ENCODE results near the gene BNC2. TPM values are rescaled to one million over a fixed set of nuclear protein-coding genes. Genes with fewer than 3 reads are reported as not detected.

Gene BNC2
- total RNA-seq, 1 donor from 2014 or later, result 25.8 TPM

GRCh38 chr9:16364347-16364746, 506.1 kb downstream of the BNC2 start:
- no peak for DNase-seq

- no peak for DNase-seq
Measured at GRCh38 chr9:16363916-16364315, 506.6 kb downstream of the BNC2 start.

- no peak for DNase-seq
Measured at GRCh38 chr9:16363073-16363781, 507.2 kb downstream of the BNC2 start.

GRCh38 chr9:16361939-16362338, 508.5 kb downstream of the BNC2 start:
- no peak for DNase-seq

- DNase-seq, result no peak
Measured at GRCh38 chr9:16361118-16361517, 509.4 kb downstream of the BNC2 start.

- DNase-seq, result no peak
Measured at GRCh38 chr9:16360247-16360646, 510.2 kb downstream of the BNC2 start.

Small RNA genes lying within 50 kb of the gene (small RNA-seq; reads per million reads assigned to genes)
- not detected for gene LSM1P1 (ENCODE audit: low replicate concordance)
